Measurements from ENCODE around the gene FRRS1.

The FRRS1 gene

DNA sequence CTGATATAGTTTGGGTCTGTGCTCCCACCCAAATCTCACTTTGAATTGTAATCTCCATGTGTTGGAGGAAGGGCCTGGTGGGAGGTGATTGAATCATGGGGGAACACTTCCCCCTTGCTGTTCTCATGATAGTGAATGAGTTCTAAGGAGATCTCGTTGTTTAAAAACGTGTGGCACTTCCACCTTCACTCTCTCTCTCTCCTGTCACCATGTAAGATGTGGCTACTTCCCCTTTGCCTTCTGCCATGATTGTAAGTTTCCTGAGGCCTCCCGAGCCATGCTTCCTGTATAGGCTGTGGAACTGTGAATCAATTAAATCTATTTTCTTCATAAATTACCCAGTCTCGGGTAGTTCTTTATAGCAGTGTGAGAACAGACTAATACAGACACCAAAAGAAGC, 40.4 kb downstream of the FRRS1 start:
- Histone ChIP-seq H3K27ac (ENCODE audit: low read depth, low read length) (no peak overlapping the region), H3K4me2 (ENCODE audit: low read depth, low read length, poor library complexity, severe bottlenecking) (no peak overlapping the region), H4K20me1 (ENCODE audit: low read depth, low read length) (no peaks in the 10 kb centered on the region), H3K4me3 (ENCODE audit: insufficient read depth, low read length, poor library complexity, severe bottlenecking) (no peak overlapping the region), H3K9me2 (replicated peaks; ENCODE audit: insufficient read depth, low read length) (no peaks in the 10 kb centered on the region), H3F3A (ENCODE audit: insufficient read depth) (no peaks in the 10 kb centered on the region), H3K9me3 (ENCODE audit: insufficient read depth, low read length) (no peaks in the 10 kb centered on the region), H3K27me3 (ENCODE audit: low read length) (no peaks in the 10 kb centered on the region), H3K36me3 (ENCODE audit: low read length) (no peaks in the 10 kb centered on the region), H2AFZ (ENCODE audit: low read depth, low read length, severe bottlenecking) (no peak overlapping the region), H3K9ac (ENCODE audit: low read length) (no peak overlapping the region), H3K79me2 (ENCODE audit: insufficient read depth, low read length) (no peaks in the 10 kb centered on the region)
- TF ChIP-seq, protein P1, sequence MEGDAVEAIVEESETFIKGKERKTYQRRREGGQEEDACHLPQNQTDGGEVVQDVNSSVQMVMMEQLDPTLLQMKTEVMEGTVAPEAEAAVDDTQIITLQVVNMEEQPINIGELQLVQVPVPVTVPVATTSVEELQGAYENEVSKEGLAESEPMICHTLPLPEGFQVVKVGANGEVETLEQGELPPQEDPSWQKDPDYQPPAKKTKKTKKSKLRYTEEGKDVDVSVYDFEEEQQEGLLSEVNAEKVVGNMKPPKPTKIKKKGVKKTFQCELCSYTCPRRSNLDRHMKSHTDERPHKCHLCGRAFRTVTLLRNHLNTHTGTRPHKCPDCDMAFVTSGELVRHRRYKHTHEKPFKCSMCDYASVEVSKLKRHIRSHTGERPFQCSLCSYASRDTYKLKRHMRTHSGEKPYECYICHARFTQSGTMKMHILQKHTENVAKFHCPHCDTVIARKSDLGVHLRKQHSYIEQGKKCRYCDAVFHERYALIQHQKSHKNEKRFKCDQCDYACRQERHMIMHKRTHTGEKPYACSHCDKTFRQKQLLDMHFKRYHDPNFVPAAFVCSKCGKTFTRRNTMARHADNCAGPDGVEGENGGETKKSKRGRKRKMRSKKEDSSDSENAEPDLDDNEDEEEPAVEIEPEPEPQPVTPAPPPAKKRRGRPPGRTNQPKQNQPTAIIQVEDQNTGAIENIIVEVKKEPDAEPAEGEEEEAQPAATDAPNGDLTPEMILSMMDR (IDR thresholded peaks at IDR 0.05; ENCODE audit: insufficient read depth, low read length, poor library complexity, severe bottlenecking): no peak
- no peak for TF ChIP-seq EZH2phosphoT487 (conservative IDR thresholded peaks at IDR 0.05; ENCODE audit: low read length)

DNA sequence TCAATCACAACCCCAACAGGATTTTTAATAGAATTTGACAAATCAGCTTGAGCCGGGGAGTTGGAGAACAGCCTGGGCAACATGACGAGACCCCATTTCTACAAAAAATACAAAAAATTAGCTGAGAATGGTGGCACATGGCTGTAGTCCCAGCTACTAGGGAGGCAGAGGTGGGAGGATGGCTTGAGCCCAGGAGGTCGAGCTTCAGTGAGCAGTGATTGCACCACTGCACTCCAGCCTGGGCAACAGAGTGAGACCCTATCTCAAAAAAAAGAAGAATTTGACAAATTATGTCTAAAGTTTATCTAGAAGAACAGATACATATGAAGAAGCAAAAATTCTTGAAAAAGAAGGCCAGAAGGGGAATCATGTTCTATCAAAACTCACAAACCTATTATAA, 43.2 kb downstream of the FRRS1 start:
- H3K4me2 ChIP-seq (ENCODE audit: low read depth, low read length, poor library complexity, severe bottlenecking): no peak overlapping the region
- no peaks in the 10 kb centered on the region for H3K9me2 ChIP-seq (replicated peaks; ENCODE audit: insufficient read depth, low read length)
- H3K36me3 ChIP-seq (ENCODE audit: low read length): no peaks in the 10 kb centered on the region
- H3K9me3 ChIP-seq (ENCODE audit: insufficient read depth, low read length): no peaks in the 10 kb centered on the region
- H3K9ac ChIP-seq (ENCODE audit: low read length): no peak overlapping the region
- no peak overlapping the region for H3K27ac ChIP-seq (ENCODE audit: low read depth, low read length)
- no peaks in the 10 kb centered on the region for H3K79me2 ChIP-seq (ENCODE audit: insufficient read depth, low read length)
- H2AFZ ChIP-seq (ENCODE audit: low read depth, low read length, severe bottlenecking): no peak overlapping the region
- no peaks in the 10 kb centered on the region for H3F3A ChIP-seq (ENCODE audit: insufficient read depth)
- TF ChIP-seq EZH2phosphoT487 (conservative IDR thresholded peaks at IDR 0.05; ENCODE audit: low read length): no peak
- TF ChIP-seq, protein P1 (IDR thresholded peaks at IDR 0.05; ENCODE audit: insufficient read depth, low read length, poor library complexity, severe bottlenecking): no peak
- H4K20me1 ChIP-seq (ENCODE audit: low read depth, low read length): no peaks in the 10 kb centered on the region
- H3K4me3 ChIP-seq (ENCODE audit: insufficient read depth, low read length, poor library complexity, severe bottlenecking): no peak overlapping the region
- H3K27me3 ChIP-seq (ENCODE audit: low read length): no peaks in the 10 kb centered on the region

DNA sequence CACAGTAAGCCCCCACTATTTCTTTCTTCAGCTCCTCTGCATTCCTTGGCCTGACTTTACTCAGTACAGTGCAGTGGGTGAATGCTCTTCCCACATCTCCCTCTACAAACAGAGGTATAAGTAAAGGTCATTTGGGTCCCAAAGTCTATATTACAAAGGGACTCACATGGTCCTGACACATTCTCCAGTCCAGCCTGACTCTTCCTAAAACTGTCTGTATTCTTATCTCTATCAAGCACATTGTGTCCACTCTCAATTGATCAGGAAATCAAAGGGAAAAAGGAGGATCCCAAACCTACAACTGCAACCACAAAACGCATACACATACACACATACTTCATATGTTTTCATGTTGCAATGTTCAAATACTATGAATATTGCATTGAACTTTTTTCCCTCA, 49.4 kb downstream of the FRRS1 start:
- Histone ChIP-seq H4K20me1 (ENCODE audit: low read depth, low read length) (no peaks in the 10 kb centered on the region), H3K9ac (ENCODE audit: low read length) (no peak overlapping the region), H3K79me2 (ENCODE audit: insufficient read depth, low read length) (no peaks in the 10 kb centered on the region), H2AFZ (ENCODE audit: low read depth, low read length, severe bottlenecking) (no peak overlapping the region), H3K4me3 (ENCODE audit: insufficient read depth, low read length, poor library complexity, severe bottlenecking) (no peak overlapping the region), H3K27me3 (ENCODE audit: low read length) (no peaks in the 10 kb centered on the region), H3K27ac (ENCODE audit: low read depth, low read length) (no peak overlapping the region), H3F3A (ENCODE audit: insufficient read depth) (no peaks in the 10 kb centered on the region), H3K9me3 (ENCODE audit: insufficient read depth, low read length) (no peaks in the 10 kb centered on the region), H3K36me3 (ENCODE audit: low read length) (peaks cover 1% of the 10 kb centered on the region; the same call in 1 of the 2 replicates), H3K4me2 (ENCODE audit: low read depth, low read length, poor library complexity, severe bottlenecking) (no peak overlapping the region), H3K9me2 (replicated peaks; ENCODE audit: insufficient read depth, low read length) (no peaks in the 10 kb centered on the region)
- no peak for TF ChIP-seq EZH2phosphoT487 (conservative IDR thresholded peaks at IDR 0.05; ENCODE audit: low read length)
- TF ChIP-seq, protein P1 (IDR thresholded peaks at IDR 0.05; ENCODE audit: insufficient read depth, low read length, poor library complexity, severe bottlenecking): no peak
